Uterus (tissue), 2 donors: ENCODE results near the gene SPTLC1.

Source experiments
- CTCF ChIP-seq, 4 experiments: fragments of 200-600 bp in 2 of 4; fragments of 450-650 bp in 2 of 4; sonication (generic) in 2 of 4; IDR thresholded peaks; one replicate each; pipeline ENCODE4 v1.5.1; 2016 to 2019; ENCODE audit warnings: antibody characterized with exemption in 4 of 4, mild to moderate bottlenecking in 2 of 4, moderate library complexity in 1 of 4
- POLR2A ChIP-seq, 2 donors: fragments of 450-650 bp; IDR thresholded peaks; one replicate each; pipeline ENCODE4 v1.6.1; 2016; ENCODE audit warnings: antibody characterized with exemption in 2 of 2, mild to moderate bottlenecking in 1 of 2, moderate library complexity in 1 of 2

DNA sequence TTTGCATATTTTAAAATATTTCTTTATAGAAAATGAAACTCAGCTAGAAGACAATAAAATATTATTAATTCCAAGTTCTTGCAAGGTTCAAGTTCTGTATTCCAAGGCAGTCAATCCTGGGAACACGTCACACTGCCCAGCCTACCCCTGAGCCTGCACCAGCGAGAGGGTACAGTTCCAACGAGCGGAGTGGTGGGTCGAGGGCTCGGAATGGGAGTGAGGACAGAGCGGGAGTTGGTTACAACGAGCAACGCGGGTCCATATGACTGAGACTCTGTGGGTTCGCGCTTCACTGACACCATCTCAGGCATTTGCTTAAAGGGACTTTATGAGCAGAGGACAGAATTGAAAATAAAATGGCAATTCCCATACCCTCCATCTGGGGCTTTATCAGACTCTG lies 40.0 kb upstream of the SPTLC1 start:
- TF ChIP-seq CTCF (IDR thresholded peaks at IDR 0.05) = no peak
- TF ChIP-seq POLR2A (IDR thresholded peaks at IDR 0.05) = no peak
